A673 (cell line): ENCODE measurements around the gene GALNT10. TPM values are rescaled to one million over a fixed set of nuclear protein-coding genes. Genes with fewer than 3 reads are reported as not detected.

Experiments
- BruUV-seq: library from RNA; stranded (reverse); fragments of 400-500 nt; replicated peaks from 2 replicates; lab custom pipeline; 2021; lab: Mats Ljungman, UMichigan
- CTCF ChIA-PET: fragments of 300-600 bp; sonication (Branson Sonifier 250); formaldehyde crosslinking; loops from one replicate; lab custom pipeline; 2022; ENCODE audit warnings: antibody characterized with exemption; lab: Charles Lee
- POLR2A ChIA-PET: fragments of 300-600 bp; sonication (Branson Sonifier 250); formaldehyde crosslinking; loops from one replicate; lab custom pipeline; 2022; ENCODE audit warnings: antibody characterized with exemption; ENCODE audit not compliant: low non-redundant PET; lab: Charles Lee
- DNase-seq: peaks from one replicate; pipeline ENCODE4 v3.0.0-alpha.2; 2015; ENCODE audit warnings: low spot score
- H3K27ac ChIP-seq: fragments of 200-600 bp; sonication (generic); 2 replicates; pipeline ENCODE4 v1.5.1; 2016; ENCODE audit warnings: mixed run types, low read depth, mild to moderate bottlenecking, mixed read lengths, antibody characterized with exemption, low read length; ENCODE audit not compliant: poor library complexity, severe bottlenecking
- H3K27me3 ChIP-seq: fragments of 200-600 bp; sonication (generic); replicated peaks from 2 replicates; pipeline ENCODE4 v1.6.1; 2017; ENCODE audit warnings: mixed run types, low read depth, mild to moderate bottlenecking, mixed read lengths, antibody characterized with exemption, low read length; ENCODE audit not compliant: insufficient read depth, poor library complexity
- H3K36me3 ChIP-seq: fragments of 200-600 bp; sonication (generic); 2 replicates; pipeline ENCODE4 v1.6.1; 2016; ENCODE audit warnings: mixed run types, mild to moderate bottlenecking, mixed read lengths, antibody characterized with exemption, low read length; ENCODE audit not compliant: insufficient read depth, poor library complexity, severe bottlenecking
- H3K4me1 ChIP-seq: fragments of 200-600 bp; sonication (generic); 2 replicates; pipeline ENCODE4 v1.6.1; 2017; ENCODE audit warnings: mixed run types, mild to moderate bottlenecking, mixed read lengths, antibody characterized with exemption, low read length; ENCODE audit not compliant: insufficient read depth, poor library complexity, severe bottlenecking
- H3K4me3 ChIP-seq: fragments of 200-600 bp; sonication (generic); 2 replicates; pipeline ENCODE4 v1.5.1; 2016; ENCODE audit warnings: low read depth, mixed run types, mild to moderate bottlenecking, mixed read lengths, low read length; ENCODE audit not compliant: poor library complexity, severe bottlenecking
- H3K9me3 ChIP-seq: fragments of 200-600 bp; sonication (generic); 2 replicates; pipeline ENCODE4 v1.6.1; 2016; ENCODE audit warnings: mixed run types, low read depth, mild to moderate bottlenecking, mixed read lengths, antibody characterized with exemption, low read length; ENCODE audit not compliant: poor library complexity, severe bottlenecking
- EZH2 ChIP-seq: fragments of 200-600 bp; sonication (generic); IDR thresholded peaks from 2 replicates; pipeline ENCODE4 v1.6.1; 2017; ENCODE audit warnings: borderline replicate concordance, low read depth, mild to moderate bottlenecking, mixed read lengths, antibody characterized with exemption, low read length; ENCODE audit not compliant: poor library complexity, severe bottlenecking
- intact Hi-C: fragments of 100-400 bp; cut with micrococcal nuclease; formaldehyde crosslinking; loops from one replicate; pipeline ENCODE4 v1.10.0; 2022; ENCODE audit not compliant: unreplicated experiment
- total RNA-seq: library from RNA; stranded (reverse); gene quantifications from 2 replicates; pipeline ENCODE4 v1.2.3, GENCODE V29; 2021
- TF ChIP-seq, protein P1 (sequence below): fragments of 300-800, 200-600 bp; sonication (generic); conservative IDR thresholded peaks from 2 replicates; pipeline ENCODE4 v1.5.1; 2017; ENCODE audit warnings: low read depth, mild to moderate bottlenecking, antibody characterized with exemption, low read length, moderate library complexity, mixed read lengths

The GALNT10 gene
- total RNA-seq, 1 experiment from 2014 or later: 17.9 TPM

DNA sequence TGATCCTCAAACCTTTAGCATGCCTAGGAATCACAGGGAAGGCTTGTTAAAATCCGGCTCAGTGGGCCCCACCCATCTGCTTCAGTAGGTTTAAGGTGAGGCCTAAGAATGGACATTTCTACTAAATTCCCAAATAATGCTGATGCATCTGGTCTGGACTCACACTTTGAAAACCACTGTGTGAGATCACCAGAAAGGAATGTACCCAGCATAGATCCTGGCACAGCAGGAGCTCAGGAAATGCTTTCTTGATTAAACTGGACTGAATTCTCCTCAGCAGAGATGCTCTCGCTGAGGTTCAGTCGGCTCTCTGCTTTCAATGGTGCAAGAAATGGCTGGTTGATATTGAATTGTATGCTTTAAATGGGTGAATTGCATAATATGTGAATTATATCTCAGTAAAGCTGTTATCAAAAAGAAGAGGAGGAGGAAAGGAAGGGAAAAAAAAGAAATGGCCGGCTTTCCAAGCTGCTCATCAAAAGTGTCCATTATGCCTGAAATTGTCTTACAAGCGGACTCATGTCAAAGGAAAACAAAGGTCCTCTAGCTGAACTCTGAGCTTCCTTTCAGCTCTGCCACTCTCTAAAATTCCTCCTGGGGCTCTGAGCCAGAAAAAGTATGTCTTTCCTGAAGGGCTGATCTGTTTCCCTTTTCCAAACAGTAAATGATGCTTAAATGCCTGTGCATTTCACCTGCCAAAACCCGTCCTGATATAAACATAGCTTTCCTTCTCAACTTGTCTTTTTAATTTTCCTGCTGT lies 177.7 kb downstream of the GALNT10 start:
- no peaks in the 10 kb centered on the region for H3K9me3 ChIP-seq
- peaks cover 63% of the 10 kb centered on the region for H3K4me1 ChIP-seq
- TSS peak; percentile 95 for BruUV-seq
- POLR2A ChIA-PET: no interaction called here
- no peaks in the 10 kb centered on the region for H3K27me3 ChIP-seq
- CTCF ChIA-PET: interaction anchor here (0.6 kb wide), 1 partner anchor 293 kb away, joined by 4 read pairs; no protein-coding TSS in a partner anchor
- intact Hi-C loops: no loop called here
- peak; percentile 94 for DNase-seq
- no peaks in the 10 kb centered on the region for H3K36me3 ChIP-seq
- H3K27ac ChIP-seq: peak overlapping the region; percentile 72
- no peak overlapping the region for H3K4me3 ChIP-seq
- TF ChIP-seq, protein P1, sequence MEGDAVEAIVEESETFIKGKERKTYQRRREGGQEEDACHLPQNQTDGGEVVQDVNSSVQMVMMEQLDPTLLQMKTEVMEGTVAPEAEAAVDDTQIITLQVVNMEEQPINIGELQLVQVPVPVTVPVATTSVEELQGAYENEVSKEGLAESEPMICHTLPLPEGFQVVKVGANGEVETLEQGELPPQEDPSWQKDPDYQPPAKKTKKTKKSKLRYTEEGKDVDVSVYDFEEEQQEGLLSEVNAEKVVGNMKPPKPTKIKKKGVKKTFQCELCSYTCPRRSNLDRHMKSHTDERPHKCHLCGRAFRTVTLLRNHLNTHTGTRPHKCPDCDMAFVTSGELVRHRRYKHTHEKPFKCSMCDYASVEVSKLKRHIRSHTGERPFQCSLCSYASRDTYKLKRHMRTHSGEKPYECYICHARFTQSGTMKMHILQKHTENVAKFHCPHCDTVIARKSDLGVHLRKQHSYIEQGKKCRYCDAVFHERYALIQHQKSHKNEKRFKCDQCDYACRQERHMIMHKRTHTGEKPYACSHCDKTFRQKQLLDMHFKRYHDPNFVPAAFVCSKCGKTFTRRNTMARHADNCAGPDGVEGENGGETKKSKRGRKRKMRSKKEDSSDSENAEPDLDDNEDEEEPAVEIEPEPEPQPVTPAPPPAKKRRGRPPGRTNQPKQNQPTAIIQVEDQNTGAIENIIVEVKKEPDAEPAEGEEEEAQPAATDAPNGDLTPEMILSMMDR: no peak
- no peak for TF ChIP-seq EZH2

DNA sequence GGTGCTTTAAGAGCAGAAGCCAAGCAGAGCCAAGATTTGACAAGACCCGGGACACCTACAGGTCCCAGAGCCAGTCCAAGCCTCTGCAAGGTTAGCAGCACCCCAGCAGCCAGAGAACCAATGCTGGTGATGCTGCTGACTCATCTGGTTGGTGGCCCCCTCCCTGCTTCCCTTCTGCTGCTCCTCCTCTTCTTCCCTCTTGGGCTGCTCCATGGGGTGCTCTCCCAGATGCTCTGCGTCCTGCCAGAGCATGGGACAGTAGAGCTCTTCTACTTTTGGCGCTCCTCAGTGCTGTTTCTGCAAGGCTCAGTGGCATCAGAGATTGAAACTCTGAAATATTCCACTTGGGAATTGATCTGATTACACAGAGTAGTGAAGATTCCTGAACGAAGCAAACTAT lies 179.1 kb downstream of the GALNT10 start:
- POLR2A ChIA-PET: no interaction called here

DNA sequence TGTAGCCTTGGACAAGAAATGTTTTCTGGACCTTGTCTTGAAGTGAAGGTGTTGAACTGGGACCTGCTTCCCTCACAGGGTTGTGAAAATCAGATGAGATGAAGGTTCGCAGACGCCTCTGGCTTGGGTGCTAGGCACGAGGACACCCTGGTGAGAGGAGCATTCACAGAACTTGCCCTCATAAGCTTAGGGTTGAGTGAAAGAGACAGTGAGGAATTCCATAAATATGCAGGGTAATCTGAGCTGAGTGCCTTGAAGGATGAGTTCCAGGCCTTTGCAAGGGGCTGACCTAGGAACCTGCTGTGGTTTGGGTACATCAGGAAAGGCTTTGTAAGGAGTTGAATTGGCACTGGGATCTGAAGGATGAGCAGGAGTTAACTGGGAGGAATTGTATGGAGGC lies 179.6 kb downstream of the GALNT10 start:
- ChIA-PET POLR2A (no interaction called here), CTCF (no interaction called here)
- peaks cover 54% of the 10 kb centered on the region for H3K4me1 ChIP-seq
- H3K9me3 ChIP-seq: no peaks in the 10 kb centered on the region
- H3K36me3 ChIP-seq: no peaks in the 10 kb centered on the region
- TF ChIP-seq, protein P1: no peak
- no peak for TF ChIP-seq EZH2
- intact Hi-C loops: no loop called here
- H3K4me3 ChIP-seq: no peak overlapping the region
- DNase-seq: peak; percentile 62
- H3K27ac ChIP-seq: peak overlapping the region; percentile 18
- no peaks in the 10 kb centered on the region for H3K27me3 ChIP-seq
- BruUV-seq: no TSS peak

More for the DNA sequence above, 179.1 kb downstream of the GALNT10 start:
- H3K36me3 ChIP-seq: no peaks in the 10 kb centered on the region
- intact Hi-C loops: no loop called here
- TF ChIP-seq EZH2: no peak
- TF ChIP-seq, protein P1: no peak
- no TSS peak for BruUV-seq
- DNase-seq: peak; percentile 53
- H3K4me1 ChIP-seq: peaks cover 58% of the 10 kb centered on the region
- no peaks in the 10 kb centered on the region for H3K9me3 ChIP-seq
- peak overlapping the region; percentile 18 for H3K27ac ChIP-seq
- no peak overlapping the region for H3K4me3 ChIP-seq
- no peaks in the 10 kb centered on the region for H3K27me3 ChIP-seq
- CTCF ChIA-PET: no interaction called here
